Keratinocyte (primary cell): Measurements from ENCODE around the gene HECTD1. TPM values are rescaled to one million over a fixed set of nuclear protein-coding genes. Genes with fewer than 3 reads are reported as not detected.

Experiments
- DNase-seq: peaks from one replicate; pipeline ENCODE4 v3.0.0-alpha.2; 2011; ENCODE audit warnings: low read depth, missing footprints, low spot score
- FAIRE-seq: peaks from 2 replicates; lab custom pipeline; 2011; peaks lifted over from hg19 to GRCh38; lab: Jason Lieb, UNC
- H2AFZ ChIP-seq: 2 replicates; pipeline ENCODE4 v1.6.0; 2012; ENCODE audit warnings: low read length, control low read depth, inconsistent platforms; ENCODE audit not compliant: control insufficient read depth
- H3K27ac ChIP-seq: 2 replicates; pipeline ENCODE4 v1.5.1; 2011; ENCODE audit warnings: low read length; ENCODE audit not compliant: control insufficient read depth, insufficient read depth
- H3K27me3 ChIP-seq: 3 replicates; pipeline ENCODE4 v1.6.0; 2011; ENCODE audit warnings: low read length; ENCODE audit not compliant: control insufficient read depth, insufficient read depth; ENCODE audit errors: extremely low read depth
- H3K36me3 ChIP-seq, 2 experiments: 2 replicates in 1 of 2; 3 replicates in 1 of 2; pipeline ENCODE4 v1.5.1; 2011; ENCODE audit warnings: low read length in 2 of 2, mild to moderate bottlenecking in 1 of 2; ENCODE audit not compliant: control insufficient read depth in 2 of 2, insufficient read depth in 2 of 2; ENCODE audit errors: extremely low read depth in 1 of 2
- H3K4me1 ChIP-seq: 3 replicates; pipeline ENCODE4 v1.5.1; 2011; ENCODE audit warnings: low read length; ENCODE audit not compliant: control insufficient read depth, insufficient read depth; ENCODE audit errors: extremely low read depth
- H3K4me2 ChIP-seq: 3 replicates; pipeline ENCODE4 v1.6.0; 2011; ENCODE audit warnings: low read depth, low read length; ENCODE audit not compliant: control insufficient read depth, insufficient read depth; ENCODE audit errors: extremely low read depth
- H3K4me3 ChIP-seq, 3 experiments: fragments of 200-600 bp in 1 of 3; sonication (generic) in 1 of 3; 2 replicates in 2 of 3; 3 replicates in 1 of 3; pipeline ENCODE4 v1.5.1; 2011 to 2016; ENCODE audit warnings: low read length in 3 of 3, mild to moderate bottlenecking in 3 of 3, control low read depth in 2 of 3, inconsistent platforms in 1 of 3, low read depth in 1 of 3, mixed read lengths in 1 of 3, mixed run types in 1 of 3, moderate library complexity in 1 of 3; ENCODE audit not compliant: control insufficient read depth in 2 of 3, insufficient read depth in 2 of 3; ENCODE audit errors: extremely low read depth in 1 of 3
- H3K79me2 ChIP-seq: 2 replicates; pipeline ENCODE4 v1.6.0; 2012; ENCODE audit warnings: low read length; ENCODE audit not compliant: control insufficient read depth, insufficient read depth
- H3K9ac ChIP-seq: 3 replicates; pipeline ENCODE4 v1.6.0; 2011; ENCODE audit warnings: low read length; ENCODE audit not compliant: control insufficient read depth, insufficient read depth; ENCODE audit errors: extremely low read depth
- H3K9me1 ChIP-seq: 3 replicates; pipeline ENCODE4 v1.6.0; 2011; ENCODE audit warnings: low read length; ENCODE audit not compliant: control insufficient read depth, insufficient read depth; ENCODE audit errors: extremely low read depth
- H3K9me3 ChIP-seq: 2 replicates; pipeline ENCODE4 v1.5.1; 2012; ENCODE audit warnings: low read depth, low read length; ENCODE audit not compliant: control insufficient read depth
- H4K20me1 ChIP-seq: 3 replicates; pipeline ENCODE4 v1.6.0; 2011; ENCODE audit warnings: low read length; ENCODE audit not compliant: control insufficient read depth, insufficient read depth; ENCODE audit errors: extremely low read depth
- CTCF ChIP-seq, 3 experiments: IDR thresholded peaks in 1 of 3; conservative IDR thresholded peaks in 1 of 3; optimal IDR thresholded peaks in 1 of 3; 2 replicates in 2 of 3; 3 replicates in 1 of 3; pipeline versions ENCODE3 to v1.5.1; 2011; ENCODE audit warnings: low read length in 3 of 3, mild to moderate bottlenecking in 3 of 3, moderate library complexity in 2 of 3, control low read depth in 1 of 3, inconsistent platforms in 1 of 3; ENCODE audit not compliant: insufficient read depth in 2 of 3; ENCODE audit errors: extremely low read depth in 1 of 3
- EZH2 ChIP-seq: IDR thresholded peaks from one replicate; pipeline ENCODE4 v1.6.1; 2012; ENCODE audit warnings: inconsistent platforms, mild to moderate bottlenecking, low read length, moderate library complexity
- dilution Hi-C: fragments of 300-500 bp; cut with MboI; formaldehyde crosslinking; loops from one replicate; pipeline ENCODE4 v1.7.0; 2020; ENCODE audit warnings: low sequenced_read_pairs; ENCODE audit not compliant: extremely low pct_ligation_motif_present
- polyA plus RNA-seq, 5 experiments: library from polyadenylated mRNA; depleted of rRNA in 3 of 5; stranded (reverse) in 3 of 5; stranded (forward) in 1 of 5; unstranded in 1 of 5; fragments of >200 nt; gene quantifications; 1 replicate in 1 of 5; 2 replicates in 3 of 5; 3 replicates in 1 of 5; pipeline versions ENCODE4 v1.2.1 to v1.2.3, GENCODE V29; 2011 to 2012; ENCODE audit warnings: missing spikeins in 2 of 5, low read depth in 1 of 5, low replicate concordance in 1 of 5

The HECTD1 gene
- polyA plus RNA-seq, 1 donor (not counting 4 experiments of a cell fraction or from before 2014, with no cell fraction given) = 94.8 TPM

GRCh38 chr14:31122098-31122611, 85.4 kb downstream of the HECTD1 start:
- Histone ChIP-seq H3K36me3 (peaks cover 22 to 31% of the 10 kb centered on the region in 2 experiments), H3K4me1 (no peaks in the 10 kb centered on the region), H3K4me3 (no peak overlapping the region), H3K4me2 (no peak overlapping the region), H3K9me1 (no peaks in the 10 kb centered on the region), H3K9ac (no peak overlapping the region), H3K9me3 (no peaks in the 10 kb centered on the region), H2AFZ (no peak overlapping the region), H3K79me2 (no peaks in the 10 kb centered on the region), H3K27ac (no peak overlapping the region), H3K27me3 (no peaks in the 10 kb centered on the region), H4K20me1 (no peaks in the 10 kb centered on the region)
- no peak for FAIRE-seq
- no peak for DNase-seq
- no peak for TF ChIP-seq CTCF (optimal IDR thresholded peaks at IDR 0.05 in 1 of 3, IDR thresholded peaks at IDR 0.05 in 1 of 3, conservative IDR thresholded peaks at IDR 0.05 in 1 of 3; ENCODE audit: extremely low read depth in 1 of 3, insufficient read depth in 2 of 3, low read length in 3 of 3)
- no peak for TF ChIP-seq EZH2
- dilution Hi-C loops = no loop called here

GRCh38 chr14:31118892-31119291, 88.7 kb downstream of the HECTD1 start:
- no peak for DNase-seq
- H3K9me1 ChIP-seq = no peaks in the 10 kb centered on the region
- no peaks in the 10 kb centered on the region for H3K27me3 ChIP-seq
- peaks cover 23 to 28% of the 10 kb centered on the region in 2 experiments for H3K36me3 ChIP-seq
- no peak overlapping the region for H3K4me2 ChIP-seq
- H3K9ac ChIP-seq = no peak overlapping the region
- no peak overlapping the region for H3K4me3 ChIP-seq
- H3K79me2 ChIP-seq = no peaks in the 10 kb centered on the region
- no peak for TF ChIP-seq CTCF (optimal IDR thresholded peaks at IDR 0.05 in 1 of 3, IDR thresholded peaks at IDR 0.05 in 1 of 3, conservative IDR thresholded peaks at IDR 0.05 in 1 of 3; ENCODE audit: extremely low read depth in 1 of 3, insufficient read depth in 2 of 3, low read length in 3 of 3)
- no peak for TF ChIP-seq EZH2
- no peaks in the 10 kb centered on the region for H3K4me1 ChIP-seq
- no peak overlapping the region for H2AFZ ChIP-seq
- no peaks in the 10 kb centered on the region for H4K20me1 ChIP-seq
- no peak for FAIRE-seq
- H3K27ac ChIP-seq = no peak overlapping the region
- H3K9me3 ChIP-seq = no peaks in the 10 kb centered on the region
- dilution Hi-C loops = no loop called here
